H9 (cell line): ENCODE results near the gene CSMD2. TPM values are rescaled to one million over a fixed set of nuclear protein-coding genes. Genes with fewer than 3 reads are reported as not detected.

Experiments
- DNase-seq: peaks from one replicate; pipeline ENCODE4 v3.0.0-alpha.2; 2017
- H2AFZ ChIP-seq: one replicate; pipeline ENCODE4 v1.6.1; 2013; ENCODE audit warnings: mild to moderate bottlenecking, low read length, control low read depth, moderate library complexity
- H2AK5ac ChIP-seq: 2 replicates; pipeline ENCODE4 v1.6.1; 2013; ENCODE audit warnings: low read length, control low read depth, mixed read lengths; ENCODE audit not compliant: insufficient read length
- H2BK120ac ChIP-seq: one replicate; pipeline ENCODE4 v1.6.1; 2013; ENCODE audit warnings: low read depth, mild to moderate bottlenecking, low read length, control low read depth, inconsistent platforms; ENCODE audit not compliant: poor library complexity, severe bottlenecking
- H2BK12ac ChIP-seq: 2 replicates; pipeline ENCODE4 v1.6.1; 2013; ENCODE audit warnings: low read length, control low read depth, mixed read lengths, low read depth; ENCODE audit not compliant: insufficient read length
- H2BK15ac ChIP-seq: 2 replicates; pipeline ENCODE4 v1.6.1; 2013; ENCODE audit warnings: low read depth, low read length, control low read depth
- H2BK20ac ChIP-seq: one replicate; pipeline ENCODE4 v1.6.1; 2013; ENCODE audit warnings: low read depth, mild to moderate bottlenecking, low read length, control low read depth, inconsistent platforms; ENCODE audit not compliant: poor library complexity, severe bottlenecking
- H2BK5ac ChIP-seq: 2 replicates; pipeline ENCODE4 v1.6.1; 2013; ENCODE audit warnings: low read length, control low read depth, mixed read lengths; ENCODE audit not compliant: insufficient read length
- H3K14ac ChIP-seq: 2 replicates; pipeline ENCODE4 v1.6.1; 2013; ENCODE audit warnings: low read length, control low read depth; ENCODE audit not compliant: insufficient read depth
- H3K18ac ChIP-seq: 2 replicates; pipeline ENCODE4 v1.6.1; 2013; ENCODE audit warnings: low read depth, mild to moderate bottlenecking, mixed read lengths, low read length, control low read depth; ENCODE audit not compliant: insufficient read length
- H3K23ac ChIP-seq: 2 replicates; pipeline ENCODE4 v1.6.1; 2013; ENCODE audit warnings: low read length, control low read depth, mixed read lengths, low read depth; ENCODE audit not compliant: insufficient read length
- H3K23me2 ChIP-seq: 2 replicates; pipeline ENCODE4 v1.6.1; 2013; ENCODE audit warnings: low read depth, mild to moderate bottlenecking, mixed read lengths, low read length, control low read depth; ENCODE audit not compliant: insufficient read length, poor library complexity, severe bottlenecking
- H3K27ac ChIP-seq: 2 replicates; pipeline ENCODE4 v1.5.1; 2013; ENCODE audit warnings: low read length, control low read depth, mixed read lengths, low read depth; ENCODE audit not compliant: insufficient read length
- H3K27me3 ChIP-seq: 2 replicates; pipeline ENCODE4 v1.6.1; 2013; ENCODE audit warnings: low read length, control low read depth, inconsistent platforms; ENCODE audit not compliant: insufficient read depth
- H3K4ac ChIP-seq: 2 replicates; pipeline ENCODE4 v1.6.1; 2013; ENCODE audit warnings: low read depth, mild to moderate bottlenecking, control low read depth, inconsistent platforms, low read length, moderate library complexity
- H3K4me1 ChIP-seq: 2 replicates; pipeline ENCODE4 v1.6.1; 2013; ENCODE audit warnings: low read length, control low read depth, inconsistent platforms; ENCODE audit not compliant: insufficient read depth
- H3K4me2 ChIP-seq: 2 replicates; pipeline ENCODE4 v1.6.1; 2013; ENCODE audit warnings: low read length, control low read depth, mixed read lengths; ENCODE audit not compliant: insufficient read length, insufficient read depth
- H3K56ac ChIP-seq: 2 replicates; pipeline ENCODE4 v1.6.1; 2013; ENCODE audit warnings: low read depth, mild to moderate bottlenecking, mixed read lengths, low read length, control low read depth; ENCODE audit not compliant: insufficient read length
- H3K79me1 ChIP-seq: 2 replicates; pipeline ENCODE4 v1.6.1; 2013; ENCODE audit warnings: low read depth, mild to moderate bottlenecking, moderate library complexity, low read length, control low read depth, inconsistent platforms; ENCODE audit not compliant: insufficient read depth, poor library complexity, severe bottlenecking
- H3K79me2 ChIP-seq: 2 replicates; pipeline ENCODE4 v1.6.1; 2013; ENCODE audit warnings: low read length, control low read depth, inconsistent platforms; ENCODE audit not compliant: insufficient read depth
- H3K9ac ChIP-seq: 2 replicates; pipeline ENCODE4 v1.6.1; 2013; ENCODE audit warnings: low read length, control low read depth, mixed read lengths; ENCODE audit not compliant: insufficient read length; ENCODE audit errors: extremely low read depth
- H3K9me3 ChIP-seq: one replicate; pipeline ENCODE4 v1.6.1; 2013; ENCODE audit warnings: low read depth, low read length, inconsistent platforms; ENCODE audit not compliant: control insufficient read depth
- H3T11ph ChIP-seq: one replicate; pipeline ENCODE4 v1.6.1; 2013; ENCODE audit warnings: mild to moderate bottlenecking, low read length, control low read depth, inconsistent platforms
- H4K20me1 ChIP-seq: one replicate; pipeline ENCODE4 v1.6.1; 2013; ENCODE audit not compliant: control insufficient read depth, insufficient read length, insufficient read depth
- H4K5ac ChIP-seq: 2 replicates; pipeline ENCODE4 v1.6.1; 2013; ENCODE audit warnings: low read depth, mild to moderate bottlenecking, mixed read lengths, low read length, control low read depth; ENCODE audit not compliant: insufficient read length
- H4K8ac ChIP-seq: replicated peaks from 2 replicates; pipeline ENCODE4 v1.6.1; 2013; ENCODE audit warnings: low read length, control low read depth, mixed read lengths, low read depth; ENCODE audit not compliant: insufficient read length
- H4K91ac ChIP-seq: 2 replicates; pipeline ENCODE4 v1.6.1; 2013; ENCODE audit warnings: low read depth, mild to moderate bottlenecking, moderate library complexity, mixed read lengths, low read length, control low read depth; ENCODE audit not compliant: insufficient read length
- H3K27ac Mint-ChIP-seq, 3 experiments: 2 replicates in 2 of 3; 3 replicates in 1 of 3; pipeline ENCODE4 v1.8.0; 2020 to 2021; ENCODE audit warnings: mixed read lengths in 3 of 3, mild to moderate bottlenecking in 1 of 3, moderate library complexity in 1 of 3
- H3K27me3 Mint-ChIP-seq: 2 replicates; pipeline ENCODE4 v1.8.0; 2021; ENCODE audit warnings: low read depth, mild to moderate bottlenecking, moderate library complexity, mixed read lengths
- H3K36me3 Mint-ChIP-seq, 3 experiments: 2 replicates in 2 of 3; 3 replicates in 1 of 3; pipeline ENCODE4 v1.8.0; 2020 to 2021; ENCODE audit warnings: low read depth in 3 of 3, mixed read lengths in 3 of 3; ENCODE audit not compliant: insufficient read depth in 1 of 3
- H3K4me1 Mint-ChIP-seq, 2 experiments: 2 replicates each; pipeline ENCODE4 v1.8.0; 2020; ENCODE audit warnings: mixed read lengths in 2 of 2
- H3K4me3 Mint-ChIP-seq, 2 experiments: 2 replicates in 1 of 2; 3 replicates in 1 of 2; pipeline ENCODE4 v1.8.0; 2020 to 2021; ENCODE audit warnings: mild to moderate bottlenecking in 2 of 2, mixed read lengths in 2 of 2, moderate library complexity in 1 of 2
- H3K9me3 Mint-ChIP-seq, 2 experiments: 2 replicates in 1 of 2; 3 replicates in 1 of 2; pipeline ENCODE4 v1.8.0; 2020; ENCODE audit warnings: mild to moderate bottlenecking in 2 of 2, mixed read lengths in 2 of 2, moderate library complexity in 1 of 2
- CTCF ChIP-seq: fragments of 200-600 bp; sonication (generic); conservative IDR thresholded peaks from 3 replicates; pipeline ENCODE4 v1.8.0; 2021; ENCODE audit warnings: antibody characterized with exemption, mild to moderate bottlenecking
- whole genome bisulfite sequencing: extraction: QIAGEN DNeasy Blood & Tissue Kit; methylation state at CpG from one replicate; pipeline ENCODE4 v1.1.7; 2013; ENCODE audit warnings: missing lambda C conversion rate, low lambda C conversion rate, mixed read lengths; ENCODE audit not compliant: insufficient read length; ENCODE audit errors: extremely low coverage; 5-methylcytosine and 5-hydroxymethylcytosine counted together
- total RNA-seq: library from RNA; stranded (reverse); gene quantifications from 2 replicates; pipeline ENCODE4 v1.2.1, GENCODE V29; 2021

CSMD2 gene
- total RNA-seq, 1 experiment from 2014 or later: 6.4 TPM

DNA sequence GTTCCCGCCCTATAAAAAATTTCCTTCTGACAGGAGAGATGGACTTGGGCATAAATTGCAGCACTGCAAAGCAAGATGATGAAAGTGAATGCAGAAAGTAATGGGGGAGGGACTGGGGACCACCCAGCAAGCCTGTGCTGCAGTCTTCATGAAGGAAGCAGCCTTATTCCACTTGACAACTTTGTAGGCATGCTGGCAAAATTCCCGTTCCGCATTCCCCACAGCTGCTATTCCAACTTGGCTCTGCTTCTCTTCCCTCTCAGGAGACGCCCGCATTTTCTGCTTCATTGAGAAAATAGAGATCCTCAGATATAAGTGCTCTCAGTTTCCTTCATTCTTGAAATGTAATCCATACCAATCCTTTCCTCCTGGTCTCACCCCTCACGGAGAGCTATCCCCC is 298.7 kb downstream of the CSMD2 start:
- Histone ChIP-seq H3K23me2 (no peaks in the 10 kb centered on the region), H3K79me2 (no peaks in the 10 kb centered on the region; the same call in 1 of the 2 replicates), H3K4me2 (no peak overlapping the region), H3K9ac (no peak overlapping the region), H2BK120ac (no peak overlapping the region), H3K4me1 (no peaks in the 10 kb centered on the region; the same call in 1 of the 2 replicates), H2BK5ac (no peak overlapping the region), H2BK12ac (no peak overlapping the region), H2BK15ac (no peak overlapping the region), H3K56ac (no peak overlapping the region), H3K27ac (no peak overlapping the region), H3K14ac (no peak overlapping the region), H4K5ac (no peak overlapping the region), H4K8ac (no peak overlapping the region), H2AK5ac (no peak overlapping the region), H2AFZ (no peak overlapping the region), H3K27me3 (no peaks in the 10 kb centered on the region), H4K20me1 (no peaks in the 10 kb centered on the region), H3K79me1 (no peaks in the 10 kb centered on the region), H3K4ac (no peak overlapping the region), H3T11ph (no peak overlapping the region), H3K23ac (no peak overlapping the region), H4K91ac (no peak overlapping the region), H3K18ac (no peak overlapping the region), H3K9me3 (no peaks in the 10 kb centered on the region), H2BK20ac (no peak overlapping the region)
- peaks cover 12 to 16% of the 10 kb centered on the region in 2 experiments for H3K4me1 Mint-ChIP-seq
- no peak for DNase-seq
- H3K4me3 Mint-ChIP-seq: no peak overlapping the region; a peak in 1 of 5 replicates
- no peaks in the 10 kb centered on the region; the same call in 1 of the 2 replicates for H3K27me3 Mint-ChIP-seq
- peaks cover 4 to 11% (median 6%) of the 10 kb centered on the region in 3 experiments; a peak in 5 of 7 replicates for H3K36me3 Mint-ChIP-seq
- TF ChIP-seq CTCF: no peak
- peaks cover 4 to 6% of the 10 kb centered on the region in 2 experiments; a peak in 4 of 5 replicates for H3K9me3 Mint-ChIP-seq
- WGBS: no CpG with 5 or more reads among the region's 6 CpGs
- H3K27ac Mint-ChIP-seq: no peak overlapping the region; a peak in 2 of 7 replicates
